Gastrocnemius medialis (tissue), 4 donors: ENCODE data around the gene CUX1. TPM values are rescaled to one million over a fixed set of nuclear protein-coding genes. Genes with fewer than 3 reads are reported as not detected.

ENCODE experiments used
- ATAC-seq, 2 donors: fragments of 150-250 bp; one replicate each; pipeline ENCODE4 v1.9.1; 2016
- DNase-seq, 2 donors: peaks; one replicate each; pipeline ENCODE4 v3.0.0-alpha.2; 2019
- H3K27ac ChIP-seq, 4 donors: fragments of 200-600 bp; sonication (generic); 1 replicate in 1 of 4; 2 replicates in 3 of 4; pipeline ENCODE4 v1.5.1; 2016 to 2018; ENCODE audit warnings: mild to moderate bottlenecking in 2 of 4, moderate library complexity in 1 of 4
- H3K27me3 ChIP-seq, 3 donors: fragments of 200-600 bp; sonication (generic) in 2 of 3; 1 replicate in 1 of 3; 2 replicates in 2 of 3; pipeline versions ENCODE4 v1.5.1 to v1.6.0; 2016 to 2019; ENCODE audit warnings: mild to moderate bottlenecking in 1 of 3, moderate library complexity in 1 of 3
- H3K36me3 ChIP-seq, 2 donors: fragments of 200-600 bp; sonication (generic) in 1 of 2; one replicate each; pipeline ENCODE4 v1.5.1; 2017 to 2018
- H3K4me1 ChIP-seq, 2 donors: fragments of 200-600 bp; sonication (generic) in 1 of 2; one replicate each; pipeline ENCODE4 v1.5.1; 2016 to 2017; ENCODE audit warnings: mild to moderate bottlenecking in 2 of 2
- H3K4me3 ChIP-seq, 4 donors: fragments of 200-600 bp; sonication (generic) in 3 of 4; 1 replicate in 1 of 4; 2 replicates in 3 of 4; pipeline ENCODE4 v1.5.1; 2016 to 2019; ENCODE audit warnings: mild to moderate bottlenecking in 2 of 4
- H3K9me3 ChIP-seq, 3 donors: fragments of 200-600 bp; sonication (generic) in 2 of 3; 1 replicate in 1 of 3; 2 replicates in 2 of 3; pipeline ENCODE4 v1.5.1; 2016 to 2019
- POLR2A ChIP-seq, 2 donors: fragments of 450-650 bp; IDR thresholded peaks; one replicate each; pipeline ENCODE4 v1.6.1; 2017; ENCODE audit warnings: antibody characterized with exemption in 2 of 2, mild to moderate bottlenecking in 2 of 2, moderate library complexity in 2 of 2
- in situ Hi-C, 4 donors: fragments of 200-750 bp; cut with MboI; loops; one replicate each; pipeline versions ENCODE4 v1.15.0 to v1.8.0; 2017; ENCODE audit warnings: low sequenced_read_pairs in 4 of 4
- intact Hi-C: fragments of 100-400 bp; cut with DNase I; formaldehyde crosslinking; loops from one replicate; pipeline ENCODE4 v1.15.1; 2023; ENCODE audit warnings: low total_unique reads
- total RNA-seq, 4 donors: library from RNA; depleted of rRNA; stranded (reverse); fragments of >200 nt; gene quantifications; one replicate each; pipeline versions ENCODE4 v1.1.0 to v1.2.3, GENCODE V29; 2016
- TF ChIP-seq, protein P1 (sequence below), 5 experiments: fragments of 450-650 bp in 3 of 5; fragments of 200-600 bp in 2 of 5; sonication (generic) in 2 of 5; IDR thresholded peaks in 4 of 5; conservative IDR thresholded peaks in 1 of 5; 1 replicate in 4 of 5; 2 replicates in 1 of 5; pipeline ENCODE4 v1.5.1; 2016 to 2019; ENCODE audit warnings: antibody characterized with exemption in 5 of 5, mild to moderate bottlenecking in 3 of 5, moderate library complexity in 3 of 5

The CUX1 gene
- total RNA-seq, 4 donors from 2014 or later: 44.1 to 57.9 (median 54.9) TPM

DNA sequence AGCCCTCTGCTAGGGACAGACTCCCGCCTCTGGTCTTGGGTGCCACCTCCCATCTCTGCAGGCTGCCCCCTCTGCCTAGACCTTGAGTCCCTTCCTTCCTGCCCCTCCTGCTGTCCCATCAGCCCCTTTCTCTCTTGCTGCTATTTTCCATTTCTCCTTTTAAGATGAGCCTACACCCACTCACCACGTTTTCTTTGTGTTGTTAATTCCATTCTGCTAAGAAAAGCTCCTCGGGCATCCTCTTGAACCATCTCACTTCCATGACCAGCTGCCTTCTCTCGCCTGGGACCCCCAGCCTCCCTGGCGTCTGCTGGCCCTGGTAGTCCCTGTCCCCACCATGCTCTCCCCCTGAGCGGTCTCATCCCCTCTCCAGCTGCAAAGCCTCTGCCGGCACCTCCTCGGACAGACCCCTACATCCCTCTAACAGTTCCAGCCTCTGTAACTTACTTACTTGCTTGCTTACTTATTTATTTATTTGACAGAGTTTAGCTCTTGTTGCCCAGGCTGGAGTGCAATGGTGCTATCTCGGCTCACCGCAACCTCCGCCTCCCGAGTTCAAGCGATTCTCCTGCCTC is 373.4 kb downstream of the CUX1 start:
- in situ Hi-C loops (no loop called here), intact Hi-C loops (no loop called here)
- Histone ChIP-seq H3K27ac (no peak overlapping the region), H3K27me3 (no peaks in the 10 kb centered on the region), H3K9me3 (no peaks in the 10 kb centered on the region), H3K36me3 (peaks cover 0 to 31% of the 10 kb centered on the region in 2 donors), H3K4me1 (peaks cover 4 to 9% of the 10 kb centered on the region in 2 donors), H3K4me3 (no peak overlapping the region)
- TF ChIP-seq, protein P1, sequence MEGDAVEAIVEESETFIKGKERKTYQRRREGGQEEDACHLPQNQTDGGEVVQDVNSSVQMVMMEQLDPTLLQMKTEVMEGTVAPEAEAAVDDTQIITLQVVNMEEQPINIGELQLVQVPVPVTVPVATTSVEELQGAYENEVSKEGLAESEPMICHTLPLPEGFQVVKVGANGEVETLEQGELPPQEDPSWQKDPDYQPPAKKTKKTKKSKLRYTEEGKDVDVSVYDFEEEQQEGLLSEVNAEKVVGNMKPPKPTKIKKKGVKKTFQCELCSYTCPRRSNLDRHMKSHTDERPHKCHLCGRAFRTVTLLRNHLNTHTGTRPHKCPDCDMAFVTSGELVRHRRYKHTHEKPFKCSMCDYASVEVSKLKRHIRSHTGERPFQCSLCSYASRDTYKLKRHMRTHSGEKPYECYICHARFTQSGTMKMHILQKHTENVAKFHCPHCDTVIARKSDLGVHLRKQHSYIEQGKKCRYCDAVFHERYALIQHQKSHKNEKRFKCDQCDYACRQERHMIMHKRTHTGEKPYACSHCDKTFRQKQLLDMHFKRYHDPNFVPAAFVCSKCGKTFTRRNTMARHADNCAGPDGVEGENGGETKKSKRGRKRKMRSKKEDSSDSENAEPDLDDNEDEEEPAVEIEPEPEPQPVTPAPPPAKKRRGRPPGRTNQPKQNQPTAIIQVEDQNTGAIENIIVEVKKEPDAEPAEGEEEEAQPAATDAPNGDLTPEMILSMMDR (IDR thresholded peaks at IDR 0.05 in 4 of 5, conservative IDR thresholded peaks at IDR 0.05 in 1 of 5): no peak
- TF ChIP-seq POLR2A (IDR thresholded peaks at IDR 0.05): no peak
- DNase-seq: no peak
- no peak for ATAC-seq

DNA sequence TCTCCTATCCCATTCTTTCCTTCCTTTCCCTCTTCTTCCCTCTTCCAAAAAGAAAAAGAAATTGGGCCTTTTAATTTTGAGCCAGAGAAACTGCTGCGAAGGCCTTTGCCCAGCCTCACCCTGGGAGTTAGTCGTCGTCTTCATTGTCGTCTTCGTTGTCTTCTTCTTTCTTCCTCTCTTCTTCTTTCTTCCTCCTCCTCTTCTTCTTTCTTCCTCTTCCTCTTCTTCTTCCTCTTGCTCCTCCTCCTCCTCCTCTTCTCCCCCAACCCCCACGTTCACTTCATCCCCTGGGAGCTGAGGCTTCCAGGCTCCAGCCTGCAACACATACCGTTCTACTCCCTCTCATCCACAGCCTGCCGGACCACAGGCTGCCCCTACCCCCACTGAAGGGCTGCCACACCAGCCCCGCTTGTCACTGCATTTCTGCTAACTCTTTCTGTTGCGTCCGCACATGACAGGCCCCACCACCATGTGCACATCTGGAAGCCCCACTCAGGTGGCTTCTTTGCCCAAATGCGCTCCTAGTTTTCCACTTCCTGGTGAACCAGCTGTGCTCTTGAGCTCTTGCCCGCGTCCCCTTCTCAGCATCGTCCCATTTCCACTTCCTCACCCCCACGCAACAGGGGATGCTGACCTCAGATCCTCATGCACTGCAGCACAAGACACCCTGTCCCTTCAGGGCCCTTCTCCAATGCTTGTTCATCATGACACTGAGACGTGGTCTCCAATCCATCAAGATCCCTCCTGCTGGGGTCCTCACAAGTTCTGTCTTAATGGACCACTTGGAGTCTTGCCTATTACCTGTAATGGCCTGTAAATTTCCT is 374.3 kb downstream of the CUX1 start:
- H3K9me3 ChIP-seq: no peaks in the 10 kb centered on the region
- H3K4me3 ChIP-seq: no peak overlapping the region
- peaks cover 4 to 9% of the 10 kb centered on the region in 2 donors for H3K4me1 ChIP-seq
- H3K27ac ChIP-seq: no peak overlapping the region
- no peak for DNase-seq
- no peak for ATAC-seq
- H3K36me3 ChIP-seq: peaks cover 0 to 34% of the 10 kb centered on the region in 2 donors
- H3K27me3 ChIP-seq: no peaks in the 10 kb centered on the region
- in situ Hi-C loops: no loop called here
- intact Hi-C loops: no loop called here
- TF ChIP-seq POLR2A (IDR thresholded peaks at IDR 0.05): no peak
- TF ChIP-seq, protein P1 (IDR thresholded peaks at IDR 0.05 in 4 of 5, conservative IDR thresholded peaks at IDR 0.05 in 1 of 5): no peak

DNA sequence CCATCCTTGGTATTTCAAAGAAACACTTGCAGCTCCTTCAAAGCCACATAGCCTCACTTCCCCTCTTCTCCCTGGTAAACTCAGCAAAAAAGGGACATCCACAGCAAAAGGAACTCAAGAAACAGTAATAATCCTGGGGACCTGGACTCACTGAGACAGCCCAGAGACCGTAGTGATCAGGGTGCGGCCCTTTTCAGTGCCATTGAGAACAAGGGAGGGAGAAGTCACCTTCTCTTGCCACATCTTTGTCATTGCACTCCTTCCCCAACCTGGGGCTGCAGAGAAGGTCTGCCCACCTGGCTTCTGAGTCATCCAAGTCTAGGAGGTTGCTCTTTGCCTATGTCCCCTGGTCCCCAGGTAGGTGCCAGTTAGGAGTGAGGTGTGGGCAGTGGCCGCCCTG is 375.4 kb downstream of the CUX1 start:
- H3K9me3 ChIP-seq: no peaks in the 10 kb centered on the region
- in situ Hi-C loops: no loop called here
- peaks cover 0 to 45% of the 10 kb centered on the region in 2 donors for H3K36me3 ChIP-seq
- H3K27me3 ChIP-seq: no peaks in the 10 kb centered on the region
- no peak overlapping the region for H3K4me3 ChIP-seq
- intact Hi-C loops: no loop called here
- ATAC-seq (no peak), DNase-seq (no peak)
- no peak overlapping the region for H3K27ac ChIP-seq
- peaks cover 4 to 9% of the 10 kb centered on the region in 2 donors for H3K4me1 ChIP-seq
- no peak for TF ChIP-seq POLR2A (IDR thresholded peaks at IDR 0.05)

DNA sequence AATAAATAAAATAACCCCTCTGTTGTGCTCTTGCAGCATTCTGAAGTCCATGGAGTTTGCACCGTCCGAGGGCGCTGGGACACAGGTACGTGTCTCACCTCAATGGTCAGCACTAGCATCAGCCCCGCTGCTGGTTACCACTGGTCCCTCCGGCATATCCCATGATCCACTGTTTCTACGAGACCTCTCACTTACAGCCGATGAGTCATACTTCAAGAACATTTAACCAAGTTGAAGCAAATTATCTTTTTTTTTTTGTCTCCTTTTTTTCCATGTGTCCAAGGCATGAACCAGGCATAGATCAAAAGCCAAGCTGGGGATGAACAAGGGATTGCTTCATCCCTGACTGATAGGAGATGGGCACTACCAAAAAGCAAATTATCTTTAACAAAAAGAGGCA is 376.4 kb downstream of the CUX1 start:
- in situ Hi-C loops (no loop called here), intact Hi-C loops (no loop called here)
- DNase-seq: no peak
- H3K27me3 ChIP-seq: no peaks in the 10 kb centered on the region
- ATAC-seq: no peak
- H3K9me3 ChIP-seq: no peaks in the 10 kb centered on the region
- no peak overlapping the region for H3K27ac ChIP-seq
- no peak overlapping the region for H3K4me3 ChIP-seq
- H3K36me3 ChIP-seq: peaks cover 0 to 47% of the 10 kb centered on the region in 2 donors
- peaks cover 8 to 11% of the 10 kb centered on the region in 2 donors for H3K4me1 ChIP-seq
- TF ChIP-seq, protein P1 (IDR thresholded peaks at IDR 0.05 in 4 of 5, conservative IDR thresholded peaks at IDR 0.05 in 1 of 5): no peak

DNA sequence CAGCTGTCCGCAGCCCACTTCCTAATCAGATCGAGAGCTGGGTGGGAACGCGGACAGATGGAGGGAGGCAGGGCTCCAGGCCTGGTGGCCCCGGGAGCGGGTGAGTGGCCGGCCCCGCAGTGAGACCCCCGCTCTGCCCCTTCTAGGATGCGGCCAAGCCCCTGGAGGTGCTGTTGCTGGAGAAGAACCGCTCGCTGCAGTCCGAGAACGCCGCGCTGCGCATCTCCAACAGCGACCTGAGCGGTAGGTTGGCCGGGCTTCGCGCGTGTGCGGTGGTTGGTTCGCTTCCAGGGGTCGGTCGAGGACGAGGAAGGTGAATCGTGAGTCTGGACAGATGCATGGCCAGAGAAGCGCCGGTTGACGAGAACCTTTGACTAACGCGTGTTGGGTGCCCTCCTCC is 377.9 kb downstream of the CUX1 start:
- ATAC-seq (no peak), DNase-seq (no peak)
- peaks cover 6 to 13% of the 10 kb centered on the region in 2 donors for H3K4me1 ChIP-seq
- no peak overlapping the region for H3K27ac ChIP-seq
- no peak overlapping the region for H3K4me3 ChIP-seq
- no peaks in the 10 kb centered on the region for H3K9me3 ChIP-seq
- TF ChIP-seq, protein P1 (IDR thresholded peaks at IDR 0.05 in 4 of 5, conservative IDR thresholded peaks at IDR 0.05 in 1 of 5): no peak
- TF ChIP-seq POLR2A (IDR thresholded peaks at IDR 0.05): no peak
- H3K27me3 ChIP-seq: no peaks in the 10 kb centered on the region
- peaks cover 0 to 53% of the 10 kb centered on the region in 2 donors for H3K36me3 ChIP-seq
- in situ Hi-C loops (no loop called here), intact Hi-C loops (no loop called here)
